ENCODE measurements around the gene POLK.
A peak's percentile ranks its signal among the peaks of the same experiment; 100 is the strongest.

The POLK gene

GRCh38 chr5:75616371-75616881 lies 104.7 kb downstream of the POLK start:
- peak; percentile 33 to 62 for DNase-seq
- no peak for TF ChIP-seq POLR2A (IDR thresholded peaks at IDR 0.05; ENCODE audit: low read length)
- TF ChIP-seq GATA1 (IDR thresholded peaks at IDR 0.05; ENCODE audit: low read depth, low read length): no peak

DNA sequence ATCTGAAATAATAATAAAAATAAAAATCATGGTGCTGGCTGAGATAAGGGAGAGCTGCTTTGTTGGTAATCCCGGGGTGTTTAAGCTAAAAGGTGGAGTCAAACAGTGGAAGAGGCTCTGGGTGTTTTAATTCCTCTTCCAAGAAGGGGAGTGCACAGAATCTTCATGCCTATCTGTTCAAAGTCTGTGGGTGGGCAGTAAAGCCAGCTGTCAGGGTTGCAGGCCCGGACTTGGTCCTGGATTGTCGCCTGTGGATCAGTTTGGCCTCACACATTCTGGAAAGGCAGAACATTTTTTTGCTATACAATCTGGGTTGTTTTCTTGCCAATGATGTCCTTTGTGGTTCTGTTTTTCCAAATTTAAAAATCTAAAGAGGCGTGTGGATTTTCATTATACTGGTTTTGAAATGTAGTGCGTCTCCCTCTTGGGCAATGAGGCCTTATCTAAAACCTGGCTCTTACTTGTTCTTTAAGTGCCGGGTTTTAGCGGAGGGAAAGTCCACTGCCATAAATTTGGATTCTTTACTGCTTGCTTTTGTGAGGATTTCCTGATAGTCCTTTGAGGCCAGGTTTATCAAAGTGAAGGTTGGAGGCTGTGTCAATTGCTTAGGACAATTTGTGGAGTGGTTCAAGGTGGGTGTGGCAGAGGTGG lies 105.4 kb downstream of the POLK start:
- DNase-seq: peak in 1 of 2 experiments; percentile 13
- TF ChIP-seq POLR2A (IDR thresholded peaks at IDR 0.05; ENCODE audit: low read length) (no peak), GATA1 (IDR thresholded peaks at IDR 0.05; ENCODE audit: low read depth, low read length) (no peak)

DNA sequence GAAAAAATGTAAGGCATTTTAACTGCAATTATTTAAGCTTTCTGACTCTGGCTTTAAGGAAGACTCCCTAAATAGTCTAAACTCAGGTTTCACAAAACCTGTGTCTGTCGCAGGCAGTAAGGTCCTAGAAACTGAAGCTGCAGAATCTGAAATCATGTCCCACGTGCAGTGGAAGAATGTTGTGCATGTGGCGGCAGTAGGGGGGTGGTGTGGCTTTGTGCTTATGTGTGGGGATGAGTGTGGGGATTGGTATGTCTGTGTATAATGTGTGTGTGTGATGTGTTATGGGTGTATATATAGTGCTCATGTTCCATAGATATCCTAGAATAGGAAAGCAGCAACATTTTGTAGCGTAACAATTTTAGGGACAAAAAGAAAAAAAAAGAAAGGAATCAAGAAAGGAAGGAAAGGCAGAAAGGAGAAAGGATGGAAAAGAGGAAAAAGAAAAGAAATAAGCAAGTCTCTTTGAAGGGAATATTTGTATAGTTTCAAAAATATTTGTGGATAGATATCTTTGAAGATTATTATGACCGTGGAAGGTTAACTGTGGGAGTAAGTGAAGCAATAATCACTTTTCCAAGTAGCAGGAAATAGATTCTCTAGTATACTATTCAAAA lies 106.2 kb downstream of the POLK start:
- no peak for TF ChIP-seq POLR2A (IDR thresholded peaks at IDR 0.05; ENCODE audit: low read length)
- TF ChIP-seq GATA1 (IDR thresholded peaks at IDR 0.05; ENCODE audit: low read depth, low read length): no peak
- DNase-seq: no peak

GRCh38 chr5:75620184-75620959 lies 108.7 kb downstream of the POLK start:
- DNase-seq: peak; percentile 23 to 71
- TF ChIP-seq GATA1 (IDR thresholded peaks at IDR 0.05; ENCODE audit: low read depth, low read length): no peak
- no peak for TF ChIP-seq POLR2A (IDR thresholded peaks at IDR 0.05; ENCODE audit: low read length)

GRCh38 chr5:75622564-75622963 lies 110.9 kb downstream of the POLK start:
- DNase-seq: no peak

DNA sequence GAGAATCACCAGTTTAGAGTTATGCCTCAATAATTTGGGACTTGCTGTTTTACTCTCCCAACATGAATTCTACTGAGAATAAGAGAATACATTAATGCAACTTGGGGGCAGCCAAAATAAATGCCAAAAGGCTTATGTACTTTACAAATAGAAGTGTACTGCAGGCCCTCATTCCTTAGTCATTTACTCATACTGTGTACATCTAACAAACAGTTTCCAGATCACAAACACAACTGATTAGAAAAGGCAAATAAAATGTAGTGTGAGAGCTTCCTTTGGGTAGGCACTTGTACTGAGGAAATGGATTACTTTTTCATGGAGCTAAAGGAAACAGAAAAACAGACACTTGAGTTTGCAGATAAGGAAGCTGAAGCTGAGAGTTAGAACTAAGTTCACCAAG lies 112.2 kb downstream of the POLK start:
- DNase-seq: no peak

More at GRCh38 chr5:75622564-75622963, 110.9 kb downstream of the POLK start:
- TF ChIP-seq POLR2A (IDR thresholded peaks at IDR 0.05; ENCODE audit: low read length): no peak
- TF ChIP-seq GATA1 (IDR thresholded peaks at IDR 0.05; ENCODE audit: low read depth, low read length): no peak

GRCh38 chr5:75626959-75627358 lies 115.3 kb downstream of the POLK start:
- TF ChIP-seq GATA1 (IDR thresholded peaks at IDR 0.05; ENCODE audit: low read depth, low read length) (no peak), POLR2A (IDR thresholded peaks at IDR 0.05; ENCODE audit: low read length) (no peak)
- no peak for DNase-seq

More for the DNA sequence above, 112.2 kb downstream of the POLK start:
- no peak for TF ChIP-seq POLR2A (IDR thresholded peaks at IDR 0.05; ENCODE audit: low read length)
- TF ChIP-seq GATA1 (IDR thresholded peaks at IDR 0.05; ENCODE audit: low read depth, low read length): no peak

- TF ChIP-seq GATA1 (IDR thresholded peaks at IDR 0.05; ENCODE audit: low read depth, low read length) (no peak), POLR2A (IDR thresholded peaks at IDR 0.05; ENCODE audit: low read length) (no peak)
- no peak for DNase-seq
These were observed 116.1 kb downstream of the POLK start for GRCh38 chr5:75627801-75628200.

DNA sequence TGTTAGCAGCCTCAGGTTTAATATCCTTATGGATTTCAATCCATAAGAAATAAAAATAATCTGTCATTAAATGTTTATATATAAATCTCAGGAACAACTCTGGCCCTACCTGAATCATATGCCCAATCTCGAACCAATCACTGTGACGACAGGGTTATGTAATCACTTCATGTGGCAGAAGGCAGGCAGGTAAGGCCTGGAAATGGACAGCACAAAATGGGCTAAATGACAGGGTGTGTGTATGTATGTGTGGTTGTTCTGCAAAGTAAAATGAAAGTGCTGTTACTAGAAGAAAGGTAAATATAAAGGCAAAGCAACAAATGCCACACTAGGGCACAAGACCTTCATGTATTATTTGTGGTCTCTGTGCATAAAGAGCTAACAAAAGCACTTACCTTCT lies 119.2 kb downstream of the POLK start:
- TF ChIP-seq POLR2A (IDR thresholded peaks at IDR 0.05; ENCODE audit: low read length) (no peak), GATA1 (IDR thresholded peaks at IDR 0.05; ENCODE audit: low read depth, low read length) (no peak)
- no peak for DNase-seq

GRCh38 chr5:75632321-75632720 lies 120.6 kb downstream of the POLK start:
- no peak for DNase-seq
- TF ChIP-seq POLR2A (IDR thresholded peaks at IDR 0.05; ENCODE audit: low read length): no peak
- no peak for TF ChIP-seq GATA1 (IDR thresholded peaks at IDR 0.05; ENCODE audit: low read depth, low read length)

DNA sequence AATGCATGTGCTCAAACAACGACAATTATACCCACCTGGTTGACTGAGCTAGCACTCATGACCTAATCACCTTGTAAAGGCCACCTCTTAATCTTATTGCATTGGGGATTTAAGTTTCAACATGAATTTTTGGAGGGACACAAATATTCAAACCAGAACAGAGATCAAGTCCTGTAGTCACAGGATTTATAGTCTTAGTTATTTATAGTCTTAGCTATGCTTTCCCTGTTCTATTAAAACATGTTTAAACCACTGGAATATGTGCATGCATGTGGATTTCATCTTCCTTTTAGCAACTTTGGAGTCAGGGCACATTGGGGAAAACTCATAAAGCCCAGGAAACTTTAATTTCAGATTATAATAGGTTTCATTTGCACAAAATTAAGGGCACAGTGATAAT lies 126.3 kb downstream of the POLK start:
- DNase-seq: no peak
- TF ChIP-seq GATA1 (IDR thresholded peaks at IDR 0.05; ENCODE audit: low read depth, low read length) (no peak), POLR2A (IDR thresholded peaks at IDR 0.05; ENCODE audit: low read length) (no peak)

DNA sequence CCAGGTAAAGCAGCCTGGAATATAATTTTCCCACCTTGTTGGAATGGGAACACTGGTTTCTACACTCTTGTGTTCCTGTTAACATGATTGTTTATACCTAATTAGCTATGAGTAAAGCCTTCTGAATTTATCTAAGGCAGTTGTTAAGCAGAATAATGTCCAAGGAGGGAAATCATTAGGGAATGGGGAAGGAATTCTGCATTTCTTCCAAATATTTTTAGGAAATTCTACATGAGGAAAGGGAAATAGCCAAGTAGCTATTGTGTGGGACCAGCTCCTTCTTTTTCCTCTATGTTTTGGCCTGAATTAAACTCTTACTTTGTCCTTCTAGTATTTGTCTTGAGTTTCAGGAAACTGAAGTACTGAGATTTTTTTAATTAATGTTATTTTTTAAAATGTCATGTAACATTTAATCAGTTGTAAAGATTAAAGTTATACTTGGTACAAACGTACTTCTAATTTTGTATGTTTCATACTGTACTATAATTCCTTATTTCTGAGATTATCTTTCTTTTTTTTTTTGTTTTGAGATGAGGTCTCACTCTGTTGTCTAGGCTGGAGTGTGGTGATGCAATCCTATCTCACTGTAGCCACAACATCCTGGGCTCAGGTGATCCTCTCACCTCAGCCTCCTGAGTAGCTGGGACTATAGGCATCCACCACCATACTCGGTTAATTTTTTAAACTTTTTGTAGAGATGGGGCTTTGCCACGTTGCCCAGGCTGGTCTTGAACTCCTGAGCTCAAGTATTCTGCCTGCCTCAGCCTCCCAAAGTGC lies 128.0 kb downstream of the POLK start:
- TF ChIP-seq POLR2A (IDR thresholded peaks at IDR 0.05; ENCODE audit: low read length) (no peak), GATA1 (IDR thresholded peaks at IDR 0.05; ENCODE audit: low read depth, low read length) (no peak)
- DNase-seq: no peak

DNA sequence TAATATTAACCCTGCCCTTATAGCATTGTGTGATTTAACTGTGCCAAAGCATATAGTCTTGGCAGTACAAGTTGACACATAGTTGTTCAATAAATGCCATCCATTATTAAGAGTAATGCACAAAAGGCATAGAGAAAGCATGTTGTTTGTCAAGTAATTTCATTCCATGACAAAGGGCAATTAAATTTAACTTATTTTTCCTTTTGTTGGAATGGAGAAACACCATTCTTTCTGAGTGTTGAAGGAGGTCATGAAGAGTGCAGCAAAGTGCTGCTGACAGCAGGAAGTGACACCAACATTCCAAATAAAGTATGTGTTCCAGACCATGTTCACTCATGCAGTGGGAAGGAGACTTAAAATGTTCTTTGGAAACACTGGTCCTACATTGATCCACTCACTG lies 128.7 kb downstream of the POLK start:
- DNase-seq: no peak
- TF ChIP-seq GATA1 (IDR thresholded peaks at IDR 0.05; ENCODE audit: low read depth, low read length): no peak
- TF ChIP-seq POLR2A (IDR thresholded peaks at IDR 0.05; ENCODE audit: low read length): no peak
